HG03354 (cell line): ENCODE results near the gene SLC30A4.
"Not testable (repeated sequence)": the region's sequence is repeated elsewhere in the genome, so short reads cannot be mapped to it uniquely, and the experiment has no call there.

Source experiments
- ATAC-seq: cut with Tn5 transposase; IDR thresholded peaks from one replicate; pipeline ENCODE4 v1.9.1; 2021; ENCODE audit warnings: mild to moderate bottlenecking; ENCODE audit not compliant: unreplicated experiment, poor library complexity, severe bottlenecking

The SLC30A4 gene

GRCh38 chr15:45521596-45522327 lies 793 bp downstream of the SLC30A4 start:
- peak; percentile 31 for ATAC-seq

GRCh38 chr15:45510758-45511280 lies 11.7 kb downstream of the SLC30A4 start:
- ATAC-seq: no peak

GRCh38 chr15:45507143-45507542 lies 15.4 kb downstream of the SLC30A4 start:
- ATAC-seq: not testable (repeated sequence)

- ATAC-seq: no peak
These were observed 23.1 kb downstream of the SLC30A4 start for GRCh38 chr15:45499426-45499825.

GRCh38 chr15:45498701-45499100 lies 23.9 kb downstream of the SLC30A4 start:
- ATAC-seq: no peak

GRCh38 chr15:45497261-45497660 lies 25.3 kb downstream of the SLC30A4 start:
- no peak for ATAC-seq

- no peak for ATAC-seq
These were observed 25.9 kb downstream of the SLC30A4 start for GRCh38 chr15:45496658-45497057.

GRCh38 chr15:45495588-45495987 lies 27.0 kb downstream of the SLC30A4 start:
- no peak for ATAC-seq

- no peak for ATAC-seq
These were observed 32.8 kb downstream of the SLC30A4 start for GRCh38 chr15:45489690-45490238.

GRCh38 chr15:45486317-45486716 lies 36.2 kb downstream of the SLC30A4 start:
- ATAC-seq: no peak

GRCh38 chr15:45481135-45481534 lies 41.4 kb downstream of the SLC30A4 start:
- ATAC-seq: no peak

- ATAC-seq: no peak
These were observed 46.1 kb downstream of the SLC30A4 start for GRCh38 chr15:45476410-45476809.

GRCh38 chr15:45474799-45475198 lies 47.8 kb downstream of the SLC30A4 start:
- no peak for ATAC-seq

- no peak for ATAC-seq
These were observed 49.5 kb downstream of the SLC30A4 start for GRCh38 chr15:45473068-45473467.

GRCh38 chr15:45471151-45471550 lies 51.4 kb downstream of the SLC30A4 start:
- ATAC-seq: no peak

GRCh38 chr15:45469441-45469840 lies 53.1 kb downstream of the SLC30A4 start:
- ATAC-seq: no peak

GRCh38 chr15:45469027-45469426 lies 53.5 kb downstream of the SLC30A4 start:
- no peak for ATAC-seq

GRCh38 chr15:45468294-45468693 lies 54.3 kb downstream of the SLC30A4 start:
- no peak for ATAC-seq

GRCh38 chr15:45458746-45459403 lies 63.7 kb downstream of the SLC30A4 start:
- ATAC-seq: peak; percentile 30

- peak; percentile 74 for ATAC-seq
These were observed 64.7 kb downstream of the SLC30A4 start for GRCh38 chr15:45457641-45458539.
